ENCODE data around the gene ARHGAP5. TPM values are rescaled to one million over a fixed set of nuclear protein-coding genes. Genes with fewer than 3 reads are reported as not detected.

The ARHGAP5 gene
- total and polyA plus RNA-seq, 9 donors = 20.6 to 206 (median 139) TPM

GRCh38 chr14:32076278-32077080 is 625 bp upstream of the ARHGAP5 start:
- Histone ChIP-seq H3K4me1 (ENCODE audit: insufficient read depth) (no peaks in the 10 kb centered on the region), H3K27ac (peak overlapping the region; percentile 95 to 99), H3K36me3 (no peaks in the 10 kb centered on the region)

GRCh38 chr14:32078023-32078857 is 1.1 kb downstream of the ARHGAP5 start:
- H3K4me1 ChIP-seq (ENCODE audit: insufficient read depth) = peaks cover 2% of the 10 kb centered on the region
- no peaks in the 10 kb centered on the region for H3K9me3 ChIP-seq
- DNase-seq = peak in 4 of 5 donors; percentile 24 to 63 (median 38)
- no peaks in the 10 kb centered on the region for H3K36me3 ChIP-seq
- H3K4me3 ChIP-seq = peak overlapping the region; percentile 95
- H3K27me3 ChIP-seq = no peaks in the 10 kb centered on the region
- H3K27ac ChIP-seq = peak overlapping the region; percentile 95 to 99
- intact Hi-C loops (cut with DNase I) = loop anchor here in 2 of 4 donors (5.0 to 10.0 kb wide), 3 partner anchors 124 to 857 kb away; partner anchors contain the start of genes RNU6-7 (in 2 of the 2), RNU6-8 (in 2 of the 2) and NPAS3 (in 1 of the 2)
- 2 to 3% (median 3%) methylated on average over 28 of the region's 28 CpGs for whole genome bisulfite sequencing, 3 donors
- TF ChIP-seq EP300 (IDR thresholded peaks at IDR 0.05) = no peak
- TF ChIP-seq CTCF (IDR thresholded peaks at IDR 0.05) = no peak
- no peak for TF ChIP-seq POLR2A (IDR thresholded peaks at IDR 0.05)

More at GRCh38 chr14:32076278-32077080, 625 bp upstream of the ARHGAP5 start:
- intact Hi-C loops (cut with DNase I) = loop anchor here in 3 of 4 donors (2.0 to 10.0 kb wide), 4 partner anchors 126 to 858 kb away; partner anchors contain the start of genes RNU6-7 (in 3 of the 3), RNU6-8 (in 3 of the 3) and NPAS3 (in 1 of the 3)
- no peak for TF ChIP-seq EP300 (IDR thresholded peaks at IDR 0.05)
- TF ChIP-seq POLR2A (IDR thresholded peaks at IDR 0.05) = peak; percentile 72
- TF ChIP-seq CTCF (IDR thresholded peaks at IDR 0.05) = no peak
- peak overlapping the region; percentile 95 for H3K4me3 ChIP-seq
- DNase-seq = peak; percentile 97 to 98 (median 98)
- H3K27me3 ChIP-seq = no peaks in the 10 kb centered on the region
- WGBS, 3 donors = 0 to 1% (median 0%) methylated on average over 59 to 75 of the region's 76 CpGs
- H3K9me3 ChIP-seq = no peaks in the 10 kb centered on the region

- Histone ChIP-seq H3K9me3 (no peaks in the 10 kb centered on the region), H3K4me3 (peak overlapping the region; percentile 95), H3K27me3 (no peaks in the 10 kb centered on the region), H3K27ac (no peak overlapping the region), H3K4me1 (ENCODE audit: insufficient read depth) (peaks cover 2% of the 10 kb centered on the region), H3K36me3 (no peaks in the 10 kb centered on the region)
- intact Hi-C loops (cut with DNase I) = loop anchor here in 2 of 4 donors (5.0 to 10.0 kb wide), 3 partner anchors 123 to 856 kb away; partner anchors contain the start of genes RNU6-7 (in 2 of the 2), RNU6-8 (in 2 of the 2) and NPAS3 (in 1 of the 2)
- 15 to 31% (median 22%) methylated on average over 7 of the region's 7 CpGs for WGBS, 3 donors
- TF ChIP-seq EP300 (IDR thresholded peaks at IDR 0.05) (no peak), CTCF (IDR thresholded peaks at IDR 0.05) (no peak), POLR2A (IDR thresholded peaks at IDR 0.05) (no peak)
- no peak for DNase-seq
Observed at GRCh38 chr14:32078858-32079216, 1.7 kb downstream of the ARHGAP5 start.

GRCh38 chr14:32079264-32079663 is 2.2 kb downstream of the ARHGAP5 start:
- Histone ChIP-seq H3K27ac (no peak overlapping the region), H3K27me3 (no peaks in the 10 kb centered on the region), H3K36me3 (no peaks in the 10 kb centered on the region), H3K9me3 (no peaks in the 10 kb centered on the region), H3K4me3 (peak overlapping the region; percentile 95), H3K4me1 (ENCODE audit: insufficient read depth) (peaks cover 2% of the 10 kb centered on the region)
- 13 to 33% (median 17%) methylated on average over 4 of the region's 4 CpGs for WGBS, 3 donors
- no peak for TF ChIP-seq CTCF (IDR thresholded peaks at IDR 0.05)
- no peak for TF ChIP-seq POLR2A (IDR thresholded peaks at IDR 0.05)
- TF ChIP-seq EP300 (IDR thresholded peaks at IDR 0.05) = no peak
- intact Hi-C loops (cut with DNase I) = loop anchor here in 2 of 4 donors (5.0 to 10.0 kb wide), 3 partner anchors 123 to 856 kb away; partner anchors contain the start of genes RNU6-7 (in 2 of the 2), RNU6-8 (in 2 of the 2) and NPAS3 (in 1 of the 2)
- no peak for DNase-seq

Measured in ovary (tissue), 9 donors.